IMR-90 (cell line): Measurements from ENCODE around the gene EPSTI1. TPM values are rescaled to one million over a fixed set of nuclear protein-coding genes. Genes with fewer than 3 reads are reported as not detected.

Source experiments
- ATAC-seq: fragments of 200-7000 bp; cut with Tn5 transposase; 2 replicates; pipeline ENCODE4 v1.9.1; 2020; ENCODE audit warnings: low read depth, mild to moderate bottlenecking, moderate library complexity
- BruUV-seq: library from RNA; stranded (reverse); fragments of 400-500 nt; replicated peaks from 2 replicates; lab custom pipeline; 2021; lab: Mats Ljungman, UMichigan
- CTCF ChIA-PET: fragments of 300-600 bp; formaldehyde crosslinking; extraction: SDS; loops from one replicate; lab custom pipeline; 2021; ENCODE audit warnings: antibody characterized with exemption; lab: Yijun Ruan, JAX
- POLR2A ChIA-PET: fragments of 300-600 bp; sonication (Branson Sonifier 250); formaldehyde crosslinking; loops from one replicate; lab custom pipeline; 2022; ENCODE audit warnings: antibody characterized with exemption; ENCODE audit not compliant: unreplicated experiment; lab: Charles Lee
- DNase-seq: peaks from one replicate; pipeline ENCODE4 v3.0.0; 2013
- H2AFZ ChIP-seq: replicated peaks from 2 replicates; pipeline ENCODE3; 2013; ENCODE audit warnings: low read length, mild to moderate bottlenecking; ENCODE audit not compliant: poor library complexity
- H2AK5ac ChIP-seq: 2 replicates; pipeline ENCODE4 v1.6.1; 2013; ENCODE audit warnings: low read depth, low read length, inconsistent platforms
- H2AK9ac ChIP-seq: replicated peaks from 2 replicates; pipeline ENCODE3; 2013; ENCODE audit warnings: mild to moderate bottlenecking, low read depth, low read length, moderate library complexity; ENCODE audit not compliant: poor library complexity
- H2BK120ac ChIP-seq: 2 replicates; pipeline ENCODE4 v1.6.1; 2013; ENCODE audit warnings: low read depth, low read length, inconsistent platforms
- H2BK15ac ChIP-seq: 3 replicates; pipeline ENCODE4 v1.6.1; 2013; ENCODE audit warnings: low read depth, low read length, inconsistent platforms
- H2BK20ac ChIP-seq: 2 replicates; pipeline ENCODE4 v1.6.1; 2013; ENCODE audit warnings: low read depth, mild to moderate bottlenecking, inconsistent platforms, low read length, moderate library complexity
- H2BK5ac ChIP-seq: 2 replicates; pipeline ENCODE4 v1.6.1; 2013; ENCODE audit warnings: mild to moderate bottlenecking, low read depth, low read length, inconsistent platforms; ENCODE audit not compliant: poor library complexity, severe bottlenecking
- H3K14ac ChIP-seq: replicated peaks from 2 replicates; pipeline ENCODE4 v1.6.1; 2013; ENCODE audit warnings: low read depth, low read length, inconsistent platforms
- H3K18ac ChIP-seq: 2 replicates; pipeline ENCODE4 v1.6.1; 2013; ENCODE audit warnings: low read depth, low read length, control low read depth
- H3K23ac ChIP-seq: 2 replicates; pipeline ENCODE4 v1.6.1; 2013; ENCODE audit warnings: low read depth, low read length, inconsistent platforms
- H3K27ac ChIP-seq: 2 replicates; pipeline ENCODE4 v1.5.1; 2013; ENCODE audit warnings: mild to moderate bottlenecking, control low read depth, low read length; ENCODE audit not compliant: insufficient read depth
- H3K27me3 ChIP-seq: 2 replicates; pipeline ENCODE4 v1.6.1; 2013; ENCODE audit warnings: low read length; ENCODE audit not compliant: control insufficient read depth, insufficient read depth
- H3K36me3 ChIP-seq: 2 replicates; pipeline ENCODE4 v1.6.1; 2013; ENCODE audit warnings: low read length, mixed read lengths; ENCODE audit not compliant: control insufficient read depth, insufficient read depth
- H3K4ac ChIP-seq: 2 replicates; pipeline ENCODE4 v1.6.1; 2013; ENCODE audit warnings: low read depth, low read length, inconsistent platforms
- H3K4me1 ChIP-seq: 2 replicates; pipeline ENCODE4 v1.6.1; 2013; ENCODE audit warnings: low read length, mixed read lengths; ENCODE audit not compliant: control insufficient read depth, insufficient read depth
- H3K4me2 ChIP-seq: 2 replicates; pipeline ENCODE4 v1.6.1; 2013; ENCODE audit warnings: low read depth, mild to moderate bottlenecking, control low read depth, low read length, moderate library complexity
- H3K4me3 ChIP-seq: 2 replicates; pipeline ENCODE4 v1.5.1; 2013; ENCODE audit warnings: low read depth, mild to moderate bottlenecking, control low read depth, low read length, moderate library complexity; ENCODE audit not compliant: insufficient read depth
- H3K56ac ChIP-seq: 2 replicates; pipeline ENCODE4 v1.6.1; 2013; ENCODE audit warnings: low read length, inconsistent platforms; ENCODE audit not compliant: insufficient read depth; ENCODE audit errors: extremely low read depth
- H3K79me1 ChIP-seq, 2 experiments: 2 replicates each; pipeline ENCODE4 v1.6.1; 2013; ENCODE audit warnings: low read length in 2 of 2, inconsistent platforms in 1 of 2, low read depth in 1 of 2
- H3K9ac ChIP-seq: 2 replicates; pipeline ENCODE4 v1.6.1; 2013; ENCODE audit warnings: low read depth, low read length, control low read depth
- H3K9me1 ChIP-seq: 2 replicates; pipeline ENCODE4 v1.6.1; 2013; ENCODE audit warnings: low read length, inconsistent platforms; ENCODE audit not compliant: insufficient read depth
- H3K9me3 ChIP-seq: 2 replicates; pipeline ENCODE4 v1.6.1; 2013; ENCODE audit warnings: low read length; ENCODE audit not compliant: control insufficient read depth, insufficient read depth
- H4K20me1 ChIP-seq: 2 replicates; pipeline ENCODE4 v1.6.1; 2013; ENCODE audit warnings: low read length, inconsistent platforms; ENCODE audit not compliant: insufficient read depth
- H4K5ac ChIP-seq: 2 replicates; pipeline ENCODE4 v1.6.1; 2013; ENCODE audit warnings: mild to moderate bottlenecking, low read depth, low read length, control low read depth
- H4K8ac ChIP-seq, 2 experiments: 2 replicates each; pipeline ENCODE4 v1.6.1; 2013; ENCODE audit warnings: low read depth in 2 of 2, low read length in 2 of 2, control low read depth in 1 of 2, inconsistent platforms in 1 of 2
- H4K91ac ChIP-seq: 2 replicates; pipeline ENCODE4 v1.6.1; 2013; ENCODE audit warnings: low read depth, low read length, inconsistent platforms; ENCODE audit not compliant: insufficient read depth
- BHLHE40 ChIP-seq: fragments of 150-350 bp; IDR thresholded peaks from 2 replicates; pipeline ENCODE4 v1.6.1; 2016; ENCODE audit warnings: mild to moderate bottlenecking, low read depth, low read length
- CEBPB ChIP-seq: IDR thresholded peaks from 2 replicates; pipeline ENCODE4 v1.6.1; 2012; ENCODE audit warnings: low read depth, low read length, improper control_type of control experiment
- CHD1 ChIP-seq: IDR thresholded peaks from 2 replicates; pipeline ENCODE4 v1.6.1; 2012; ENCODE audit warnings: low read depth, low read length, improper control_type of control experiment
- CTCF ChIP-seq: conservative IDR thresholded peaks from 2 replicates; pipeline ENCODE4 v1.5.1; 2012; ENCODE audit warnings: mild to moderate bottlenecking, low read depth, low read length, improper control_type of control experiment
- ELK1 ChIP-seq: fragments of 150-350 bp; IDR thresholded peaks from 2 replicates; pipeline ENCODE4 v1.6.1; 2016; ENCODE audit warnings: low read depth, mild to moderate bottlenecking, low read length, moderate library complexity, borderline replicate concordance
- FOS ChIP-seq: fragments of 150-350 bp; IDR thresholded peaks from 2 replicates; pipeline ENCODE4 v1.6.1; 2016; ENCODE audit warnings: low read depth, low read length
- MAFK ChIP-seq: IDR thresholded peaks from 2 replicates; pipeline ENCODE4 v1.6.1; 2012; ENCODE audit warnings: low read depth, low read length, improper control_type of control experiment
- NFE2L2 ChIP-seq: fragments of 150-350 bp; IDR thresholded peaks from 2 replicates; pipeline ENCODE4 v1.6.1; 2016; ENCODE audit warnings: low read depth, mild to moderate bottlenecking, low read length
- RCOR1 ChIP-seq: IDR thresholded peaks from 2 replicates; pipeline ENCODE4 v1.6.1; 2012; ENCODE audit warnings: mild to moderate bottlenecking, low read length, improper control_type of control experiment; ENCODE audit not compliant: insufficient replicate concordance
- RFX5 ChIP-seq: IDR thresholded peaks from 2 replicates; pipeline ENCODE4 v1.8.0; 2012; ENCODE audit warnings: low read depth, mild to moderate bottlenecking, low read length, moderate library complexity
- SMC3 ChIP-seq: fragments of 150-350 bp; IDR thresholded peaks from 2 replicates; pipeline ENCODE4 v1.6.1; 2016; ENCODE audit warnings: low read depth, mild to moderate bottlenecking, antibody characterized with exemption, low read length, moderate library complexity
- USF2 ChIP-seq: fragments of 150-350 bp; IDR thresholded peaks from 2 replicates; pipeline ENCODE4 v1.6.1; 2017; ENCODE audit warnings: mild to moderate bottlenecking, antibody characterized with exemption, low read length, low read depth
- WGBS, 2 experiments: methylation state at CpG; one replicate each; pipeline versions ENCODE4 v1.1.5 to v1.1.7; 2013; ENCODE audit warnings: missing lambda C conversion rate in 2 of 2; ENCODE audit not compliant: insufficient read length in 1 of 2; ENCODE audit errors: extremely low coverage in 2 of 2; 5-methylcytosine and 5-hydroxymethylcytosine counted together
- dilution Hi-C: fragments of 300-500 bp; cut with HindIII; formaldehyde crosslinking; loops from one replicate; pipeline ENCODE4 v1.14.3; 2018; ENCODE audit warnings: low sequenced_read_pairs; ENCODE audit not compliant: unreplicated experiment
- in situ Hi-C: fragments of 300-500 bp; cut with MboI; formaldehyde crosslinking; loops from 3 replicates; pipeline ENCODE4 v1.14.3; 2019; ENCODE audit warnings: low sequenced_read_pairs, inconsistent platforms, mixed read lengths
- intact Hi-C: fragments of 100-400 bp; cut with micrococcal nuclease; formaldehyde crosslinking; loops from 2 replicates; pipeline ENCODE4 v1.10.0; 2022
- polyA plus RNA-seq, 3 experiments: library from polyadenylated mRNA; depleted of rRNA; stranded (reverse); fragments of >200 nt; gene quantifications; 2 replicates each; pipeline ENCODE4 v1.2.3, GENCODE V29; 2012; ENCODE audit warnings: low replicate concordance in 1 of 3
- total RNA-seq: library from RNA; depleted of rRNA; stranded (reverse); fragments of >200 nt; gene quantifications from 2 replicates; pipeline ENCODE4 v1.2.3, GENCODE V29; 2012

Gene EPSTI1
- total and polyA plus RNA-seq, 2 of the 4 experiments (the other 2 are of a cell fraction), result 0.90 to 1.6 TPM

GRCh38 chr13:42985312-42986175, 6.5 kb downstream of the EPSTI1 start (continued):
- TF ChIP-seq BHLHE40 (no peak), FOS (no peak), MAFK (no peak)

DNA sequence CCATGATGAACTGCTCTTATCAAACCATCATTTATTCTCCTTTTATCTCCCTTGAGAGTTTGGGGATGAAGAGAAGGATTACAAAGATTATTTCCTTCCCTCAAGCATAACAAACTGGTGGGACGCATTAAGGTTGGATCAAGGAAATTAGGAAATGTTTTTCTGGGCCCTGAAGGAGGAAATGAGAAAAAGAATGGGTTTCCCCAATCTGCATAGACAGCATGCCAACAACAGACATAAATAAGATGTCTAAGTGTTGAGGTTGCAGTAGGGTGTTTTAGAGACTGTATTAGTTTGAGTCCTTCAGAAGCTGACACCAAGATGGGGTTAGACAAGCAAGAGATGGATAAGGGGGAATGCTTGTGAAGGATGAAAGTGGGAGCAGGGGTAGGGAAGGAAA, 7.3 kb downstream of the EPSTI1 start:
- CTCF ChIA-PET, result interaction anchor here (0.5 kb wide), 1 partner anchor 50 kb away, joined by 4 read pairs; no protein-coding TSS in a partner anchor
- dilution Hi-C loops, result no loop called here
- TF ChIP-seq CHD1, result no peak
- TF ChIP-seq CTCF, result no peak
- TF ChIP-seq SMC3, result no peak
- TF ChIP-seq ELK1, result no peak
- TF ChIP-seq RCOR1, result no peak
- TF ChIP-seq CEBPB, result no peak
- no peak for TF ChIP-seq NFE2L2
- no peak for TF ChIP-seq RFX5
- TF ChIP-seq USF2, result no peak

More for the DNA sequence above, 7.3 kb downstream of the EPSTI1 start:
- no peak overlapping the region for H3K4me3 ChIP-seq
- no peaks in the 10 kb centered on the region for H3K79me1 ChIP-seq
- no peak overlapping the region for H3K4ac ChIP-seq
- no peaks in the 10 kb centered on the region for H3K9me1 ChIP-seq
- no peak overlapping the region for H4K5ac ChIP-seq
- no peaks in the 10 kb centered on the region for H3K27me3 ChIP-seq
- WGBS, 2 experiments, result no CpG with 5 or more reads among the region's 1 CpG
- H3K14ac ChIP-seq, result no peak overlapping the region
- no peak overlapping the region for H3K9ac ChIP-seq
- H2BK20ac ChIP-seq, result no peak overlapping the region
- H3K23ac ChIP-seq, result no peak overlapping the region
- POLR2A ChIA-PET, result no interaction called here
- no peak overlapping the region for H2BK120ac ChIP-seq
- ATAC-seq (no peak), DNase-seq (no peak)
- in situ Hi-C loops, result no loop called here
- H2BK15ac ChIP-seq, result no peak overlapping the region
- H3K18ac ChIP-seq, result no peak overlapping the region
- intact Hi-C loops, result no loop called here
- no peaks in the 10 kb centered on the region for H4K20me1 ChIP-seq
- no peak overlapping the region for H3K4me2 ChIP-seq
- H3K36me3 ChIP-seq, result no peaks in the 10 kb centered on the region
- H2AK9ac ChIP-seq, result no peak overlapping the region
- no TSS peak for BruUV-seq
- no peak overlapping the region for H4K91ac ChIP-seq
- H2AK5ac ChIP-seq, result no peak overlapping the region
- H3K56ac ChIP-seq, result no peak overlapping the region
- H2BK5ac ChIP-seq, result no peak overlapping the region
- H4K8ac ChIP-seq, result no peak overlapping the region
- no peak overlapping the region for H2AFZ ChIP-seq
- H3K9me3 ChIP-seq, result no peaks in the 10 kb centered on the region
- no peak overlapping the region for H3K27ac ChIP-seq
- no peaks in the 10 kb centered on the region for H3K4me1 ChIP-seq
